Stimulated activated naive CD8-positive, alpha-beta T cell treated with anti-CD3 and anti-CD28 coated beads, Interleukin-15, Interleukin-2, amounts not matched to agents 100 U/mL and 50 U/mL, for 24 hours (primary cell): ENCODE results near the gene TBATA.
A peak's percentile ranks its signal among the peaks of the same experiment; 100 is the strongest.

Experiments
- ATAC-seq: fragments of 150-1000 bp; cut with Tn5 transposase; one replicate; pipeline ENCODE4 v1.10.0; 2021
- DNase-seq: peaks from one replicate; pipeline ENCODE4 v3.0.0; 2021

TBATA gene, protein sequence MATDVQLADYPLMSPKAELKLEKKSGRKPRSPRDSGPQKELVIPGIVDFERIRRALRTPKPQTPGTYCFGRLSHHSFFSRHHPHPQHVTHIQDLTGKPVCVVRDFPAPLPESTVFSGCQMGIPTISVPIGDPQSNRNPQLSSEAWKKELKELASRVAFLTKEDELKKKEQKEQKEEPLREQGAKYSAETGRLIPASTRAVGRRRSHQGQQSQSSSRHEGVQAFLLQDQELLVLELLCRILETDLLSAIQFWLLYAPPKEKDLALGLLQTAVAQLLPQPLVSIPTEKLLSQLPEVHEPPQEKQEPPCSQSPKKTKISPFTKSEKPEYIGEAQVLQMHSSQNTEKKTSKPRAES

DNA sequence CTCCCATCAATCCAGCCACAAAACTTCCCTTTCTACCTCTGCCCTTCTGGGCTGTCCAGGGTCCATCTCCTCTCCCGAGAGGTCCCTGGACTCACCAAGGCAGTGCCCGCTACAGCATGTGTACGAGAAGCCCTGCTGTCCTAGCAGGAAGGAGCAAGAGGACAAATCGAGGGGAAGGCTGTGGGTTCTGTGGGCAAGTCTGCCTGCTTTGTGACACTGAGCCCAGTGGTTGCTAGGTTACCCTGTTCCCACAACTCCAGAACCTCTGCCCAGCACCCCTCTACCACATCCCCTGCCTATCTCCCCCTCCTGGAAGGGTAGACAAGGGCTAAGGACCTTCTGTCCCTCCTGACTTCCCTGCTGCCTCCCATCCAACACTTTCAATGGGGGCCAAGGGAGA, at the start of gene TBATA:
Gene TBATA, minus strand, starts transcription at position 188 of the 400 bp plus-strand sequence. CDS start 1,998 bp downstream, outside the sequence.
- no peak for DNase-seq

DNA sequence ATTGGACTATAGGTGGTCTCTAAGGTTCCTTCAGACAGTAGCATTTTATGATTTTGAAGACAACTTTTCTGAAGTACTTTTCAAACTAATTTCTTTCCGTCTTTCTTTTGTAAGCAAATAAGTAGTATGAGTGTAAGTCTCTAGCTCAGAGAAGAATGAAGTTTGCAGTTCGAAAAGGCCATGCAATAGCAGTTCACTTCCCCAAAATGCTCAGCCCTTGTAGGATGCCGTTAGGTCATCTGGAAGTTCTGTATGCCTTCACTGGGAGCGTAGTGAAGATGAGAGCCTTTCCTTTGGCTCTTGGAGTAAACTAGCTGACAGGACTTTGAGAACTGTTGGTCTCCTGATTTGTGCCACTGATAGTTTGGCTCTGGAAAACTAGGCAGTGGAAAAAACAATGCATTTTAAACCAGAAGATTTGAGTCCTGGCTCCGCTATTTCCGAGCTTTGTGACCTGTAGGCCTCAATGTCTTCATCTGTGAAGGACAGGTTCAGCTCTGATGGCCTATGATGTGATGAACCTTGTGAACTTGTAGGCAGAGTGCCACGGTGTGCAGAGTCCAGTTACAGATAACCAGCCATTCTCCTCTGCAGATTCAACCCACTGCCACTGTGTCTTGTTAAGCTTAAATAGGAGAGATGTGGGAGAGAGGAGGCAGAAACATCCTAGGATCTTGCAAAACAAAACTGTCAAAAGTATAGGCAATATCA, 49.4 kb upstream of the TBATA start:
- ATAC-seq (no peak), DNase-seq (no peak)

More for the DNA sequence above, at the start of gene TBATA:
- ATAC-seq, result no peak

DNA sequence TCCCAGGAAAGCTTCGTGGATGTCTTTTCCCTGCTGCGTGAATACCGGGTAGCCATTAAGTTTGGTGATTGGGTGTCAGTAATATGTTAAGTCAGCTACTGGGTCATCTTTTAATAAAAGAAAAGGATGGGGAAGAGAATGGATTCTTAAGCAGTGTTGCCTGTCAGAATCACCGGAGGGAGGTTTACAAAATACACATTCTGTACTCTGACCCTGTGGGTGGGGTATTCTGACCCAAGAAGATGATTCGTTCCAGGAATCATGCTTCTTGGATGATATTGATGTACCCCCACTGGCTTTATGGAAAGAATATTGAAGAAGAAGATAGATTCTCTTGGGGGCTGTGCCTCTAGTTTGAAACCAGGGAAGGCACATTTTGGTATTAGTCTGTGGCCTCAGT, 48.8 kb upstream of the TBATA start:
- no peak for DNase-seq
- no peak for ATAC-seq

DNA sequence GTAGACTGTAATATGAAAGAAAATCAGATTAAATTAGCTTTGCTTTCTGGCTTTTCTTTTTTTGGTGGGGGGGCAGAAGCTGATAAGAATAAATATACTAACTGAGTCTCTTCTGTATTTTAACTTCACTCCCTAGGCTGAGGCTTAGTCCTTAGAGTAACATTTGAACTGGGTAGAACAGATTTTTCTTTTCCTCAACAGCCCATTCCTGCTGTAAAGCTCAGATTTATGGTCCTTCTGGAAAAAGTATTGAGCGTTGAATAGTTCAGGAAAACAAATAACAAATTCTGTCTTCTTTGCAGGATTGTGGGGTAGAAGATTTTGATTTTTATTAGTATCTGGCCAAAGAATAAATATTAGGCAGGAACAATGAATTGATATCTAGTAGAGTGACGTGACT, 48.4 kb upstream of the TBATA start:
- ATAC-seq (no peak), DNase-seq (no peak)

DNA sequence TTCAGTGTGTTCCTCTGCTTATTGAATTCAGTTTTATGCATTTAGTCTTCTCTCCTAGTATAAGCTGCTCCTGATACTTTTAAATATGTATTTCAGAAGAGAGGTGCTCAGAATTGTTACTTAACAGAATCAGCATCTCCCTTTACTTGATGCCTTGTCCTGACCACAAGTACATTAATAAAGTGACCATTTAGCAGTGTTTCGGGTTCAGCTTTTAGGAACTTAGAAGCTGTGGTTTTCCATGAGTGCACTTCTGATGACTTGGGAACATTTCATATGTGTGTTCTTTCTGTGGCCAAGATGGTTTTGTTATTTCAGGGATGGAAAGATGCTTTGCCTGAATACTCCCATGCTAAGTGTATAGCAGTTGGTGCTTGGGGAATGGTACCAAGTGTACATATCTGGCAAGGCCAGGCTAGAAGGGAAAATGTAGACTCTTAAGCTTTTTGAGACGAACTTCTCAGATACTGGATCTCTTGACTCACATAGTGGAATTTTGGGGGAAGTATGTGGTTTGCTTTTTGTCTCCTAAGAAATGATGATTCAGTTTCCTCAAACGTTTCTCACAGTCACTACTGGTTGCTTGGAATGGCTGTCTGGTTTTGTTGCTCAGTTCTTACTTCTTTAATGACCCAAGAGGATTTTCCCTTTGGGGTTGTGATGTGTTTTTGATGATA, 47.8 kb upstream of the TBATA start:
- no peak for DNase-seq
- peak; percentile 87 for ATAC-seq

DNA sequence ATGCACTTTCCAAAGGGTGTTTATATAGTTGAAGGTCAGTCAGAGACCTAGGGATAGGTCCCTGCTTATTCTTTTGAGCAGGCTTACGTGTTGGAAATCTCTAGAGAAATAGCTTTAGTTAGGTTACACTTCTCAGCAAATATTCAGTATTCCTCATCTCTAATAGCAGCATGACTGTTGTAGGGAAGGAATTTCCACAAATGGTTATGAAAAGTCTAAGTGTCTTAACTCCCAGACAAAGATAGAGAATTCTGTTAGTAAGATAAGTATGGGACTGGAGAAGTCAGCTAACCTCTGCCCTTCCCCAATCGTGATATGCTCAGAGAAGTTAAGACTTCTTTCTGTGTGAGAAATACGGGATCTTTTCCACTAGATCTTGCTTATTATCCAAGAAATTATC, 47.0 kb upstream of the TBATA start:
- ATAC-seq, result no peak
- no peak for DNase-seq

DNA sequence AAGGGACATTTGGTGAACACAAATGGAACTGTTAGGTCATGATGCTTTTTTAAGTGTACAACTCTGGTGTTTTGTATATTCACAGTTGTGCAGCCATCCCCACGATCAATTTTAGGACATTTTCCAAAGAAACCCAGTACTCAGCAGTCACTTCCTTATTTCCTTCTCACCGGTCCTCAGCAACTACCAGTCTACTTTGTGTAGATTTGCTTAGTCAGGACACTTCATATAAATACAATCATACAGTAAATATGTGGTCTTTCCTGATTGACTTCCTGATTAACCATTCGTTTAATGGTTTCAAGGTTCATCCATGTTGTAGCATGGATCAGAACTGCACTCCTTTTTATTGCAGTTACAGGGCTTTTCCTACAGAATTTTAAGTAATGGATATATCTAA, 45.0 kb upstream of the TBATA start:
- DNase-seq (no peak), ATAC-seq (no peak)

DNA sequence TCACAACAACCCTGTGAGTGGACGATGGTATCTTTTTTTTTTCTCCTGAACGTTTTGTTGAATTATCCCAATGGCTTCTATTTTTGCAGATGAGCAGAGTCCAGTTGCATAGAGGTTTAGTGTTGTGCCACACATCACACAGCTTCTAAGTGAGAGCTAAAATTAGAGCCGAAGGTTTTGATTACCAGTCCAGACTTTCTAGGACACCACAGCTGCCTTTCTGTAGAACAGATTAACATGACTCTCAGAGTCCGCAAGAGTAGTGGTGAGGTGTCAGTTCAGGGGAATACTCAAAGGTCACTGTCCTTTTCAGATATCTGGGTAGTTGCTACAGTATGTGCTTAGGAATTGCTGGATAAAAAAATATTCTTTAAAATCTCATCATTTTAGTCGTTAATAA, 44.4 kb upstream of the TBATA start:
- DNase-seq (no peak), ATAC-seq (no peak)

DNA sequence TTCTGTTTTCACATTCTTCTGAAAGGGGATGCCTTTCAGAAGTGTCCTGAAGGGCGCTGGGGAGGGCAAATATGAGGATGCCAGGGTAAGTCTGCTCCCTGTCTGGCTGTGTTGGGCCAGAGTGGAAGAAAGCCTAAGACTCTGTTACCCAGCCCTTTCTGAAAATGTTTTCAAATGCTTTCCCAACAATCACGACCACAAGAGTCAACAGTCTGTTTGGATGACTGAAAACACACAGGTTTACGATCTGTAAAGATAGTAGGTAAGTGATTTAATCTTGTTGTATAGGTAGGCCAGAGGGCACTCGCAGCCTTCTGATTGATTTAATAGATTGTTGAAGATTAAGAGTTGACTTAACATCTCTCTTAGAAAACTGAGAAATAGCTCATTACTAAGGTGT, 43.7 kb upstream of the TBATA start:
- ATAC-seq (no peak), DNase-seq (no peak)

DNA sequence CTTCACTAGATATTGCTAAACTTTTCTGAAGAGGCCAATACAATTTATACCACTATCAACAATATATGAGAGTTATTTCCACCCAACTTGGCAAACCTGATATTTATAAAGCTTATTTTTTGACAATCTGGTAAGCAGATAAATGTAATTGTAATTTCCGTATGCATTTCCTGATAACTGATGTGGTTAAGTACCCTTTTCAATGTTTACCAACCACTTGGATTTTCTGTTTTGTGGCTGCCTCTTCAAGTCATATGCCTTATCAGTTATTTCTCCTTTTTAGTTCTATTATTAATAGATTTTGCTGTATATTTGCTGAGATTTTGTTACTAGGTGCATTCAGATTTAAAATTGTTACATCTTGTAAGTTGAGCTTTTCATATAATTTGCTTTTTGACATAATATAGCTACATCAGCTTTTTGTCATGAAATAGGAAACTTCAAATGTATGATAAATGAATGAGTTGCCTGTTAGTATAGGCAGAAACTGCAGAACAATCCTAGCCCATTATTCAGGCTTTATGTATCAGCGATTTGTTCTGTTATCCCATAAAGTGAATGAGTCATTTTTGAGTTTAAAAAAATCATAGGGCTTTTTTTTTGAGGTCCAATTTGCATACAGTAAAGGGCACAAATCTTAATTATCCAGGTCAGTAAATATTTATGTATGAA, 42.0 kb upstream of the TBATA start:
- no peak for ATAC-seq

DNA sequence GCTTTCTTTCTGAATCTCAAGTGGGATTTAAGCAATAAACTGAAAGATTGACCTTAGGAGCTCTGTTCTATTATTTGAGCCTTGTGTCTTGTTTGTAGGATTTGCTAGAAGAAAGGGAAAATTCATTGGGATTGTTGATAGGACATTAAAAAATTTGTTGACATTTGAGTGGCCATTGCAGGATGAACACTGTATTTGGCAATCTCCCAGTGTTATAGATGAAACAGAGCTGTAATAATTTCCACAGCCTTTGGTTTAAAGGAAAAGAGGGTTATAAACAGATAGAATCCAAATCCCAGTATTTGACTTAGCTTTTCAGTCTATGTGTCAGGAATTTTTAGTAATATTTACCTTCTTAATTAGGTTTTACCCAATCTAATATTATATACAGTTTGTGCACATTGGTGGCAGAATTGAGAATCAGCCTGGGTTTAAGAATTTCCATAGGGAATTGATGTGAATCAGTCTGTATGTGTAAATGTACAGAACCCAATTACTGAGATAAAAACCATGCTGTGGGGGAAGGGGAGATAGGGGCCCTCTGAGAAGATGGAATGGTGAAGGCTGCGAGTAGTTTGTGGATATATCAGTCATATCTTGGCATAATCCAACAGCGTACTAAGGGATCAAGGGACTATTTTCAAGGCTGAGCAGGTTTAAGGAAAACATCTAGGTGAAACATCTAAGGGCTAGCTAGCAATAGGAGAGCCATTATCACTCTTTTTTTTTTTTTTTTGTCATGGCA, 37.1 kb upstream of the TBATA start:
- ATAC-seq (no peak), DNase-seq (no peak)

More for the DNA sequence above, 42.0 kb upstream of the TBATA start:
- no peak for DNase-seq

DNA sequence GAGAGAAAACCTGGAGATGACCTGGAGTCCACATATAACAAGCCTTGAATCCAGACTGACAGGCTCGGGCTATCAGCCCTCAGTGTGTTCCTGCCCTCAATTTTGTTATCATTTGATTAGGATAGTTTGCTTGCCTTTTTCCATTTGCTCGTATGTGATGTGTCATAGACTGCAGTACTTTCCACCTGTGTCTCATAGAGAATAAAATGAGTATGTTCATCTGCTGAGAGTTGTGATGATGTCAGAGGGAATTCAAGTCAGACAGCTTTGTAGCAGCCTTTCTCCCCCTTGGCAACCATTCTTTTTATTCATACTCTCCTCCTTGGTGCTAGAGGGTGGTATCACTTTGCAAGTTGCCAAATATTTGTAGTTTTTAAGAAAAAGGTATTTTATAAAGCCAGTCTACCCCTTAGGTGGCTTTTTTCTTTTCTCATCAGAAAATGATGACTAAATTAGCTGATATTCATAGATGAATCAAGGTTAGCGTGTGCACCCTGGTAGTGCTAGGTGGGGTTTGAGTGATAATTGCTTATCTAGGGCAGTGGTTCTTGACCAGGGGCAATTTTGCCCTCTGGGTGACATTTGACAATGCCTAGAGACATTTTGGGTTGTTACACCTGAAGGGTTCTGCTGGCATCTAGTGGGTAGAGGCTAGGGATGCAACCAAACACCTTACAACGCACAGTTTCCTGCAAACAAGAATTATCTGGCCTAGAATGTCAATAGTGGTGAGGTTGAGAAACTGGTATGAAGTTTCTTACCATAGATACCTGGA, 36.0 kb upstream of the TBATA start:
- peak; percentile 77 for ATAC-seq

DNA sequence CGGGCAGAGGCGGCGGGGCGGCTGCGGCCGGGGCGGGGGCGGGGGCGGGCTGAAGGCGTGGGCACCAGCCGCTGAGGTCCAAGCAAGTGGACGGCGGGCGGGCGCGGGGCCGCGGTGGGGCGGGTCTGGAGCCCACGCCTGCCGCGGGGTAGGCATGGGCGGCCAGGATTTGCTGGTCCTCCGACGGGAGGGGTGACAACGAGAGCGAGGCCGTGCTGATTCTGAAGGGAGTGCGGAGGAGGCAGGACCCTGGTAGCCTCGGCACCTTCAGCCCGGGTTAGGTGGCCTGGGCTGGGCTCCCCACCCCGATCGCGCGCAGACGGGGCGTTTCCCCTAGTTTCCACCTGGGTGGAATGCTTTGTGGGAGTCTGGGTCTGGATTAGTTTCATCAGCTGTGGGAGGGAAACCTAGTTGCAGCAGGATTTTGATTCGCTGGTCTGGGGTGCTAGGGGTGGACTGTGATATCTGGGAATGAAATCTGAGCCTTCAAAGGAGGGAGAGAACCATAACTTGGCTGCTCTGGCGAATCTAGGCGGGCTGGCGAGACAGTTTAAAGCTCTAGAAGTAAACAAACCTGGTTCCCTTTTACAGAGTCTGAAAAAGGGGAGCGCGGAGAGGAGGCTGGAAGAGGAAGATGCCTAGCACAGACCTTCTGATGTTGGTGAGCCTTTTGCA, 31.2 kb upstream of the TBATA start:
- ATAC-seq, result peak; percentile 45
- DNase-seq, result peak; percentile 47

More for the DNA sequence above, 36.0 kb upstream of the TBATA start:
- no peak for DNase-seq

DNA sequence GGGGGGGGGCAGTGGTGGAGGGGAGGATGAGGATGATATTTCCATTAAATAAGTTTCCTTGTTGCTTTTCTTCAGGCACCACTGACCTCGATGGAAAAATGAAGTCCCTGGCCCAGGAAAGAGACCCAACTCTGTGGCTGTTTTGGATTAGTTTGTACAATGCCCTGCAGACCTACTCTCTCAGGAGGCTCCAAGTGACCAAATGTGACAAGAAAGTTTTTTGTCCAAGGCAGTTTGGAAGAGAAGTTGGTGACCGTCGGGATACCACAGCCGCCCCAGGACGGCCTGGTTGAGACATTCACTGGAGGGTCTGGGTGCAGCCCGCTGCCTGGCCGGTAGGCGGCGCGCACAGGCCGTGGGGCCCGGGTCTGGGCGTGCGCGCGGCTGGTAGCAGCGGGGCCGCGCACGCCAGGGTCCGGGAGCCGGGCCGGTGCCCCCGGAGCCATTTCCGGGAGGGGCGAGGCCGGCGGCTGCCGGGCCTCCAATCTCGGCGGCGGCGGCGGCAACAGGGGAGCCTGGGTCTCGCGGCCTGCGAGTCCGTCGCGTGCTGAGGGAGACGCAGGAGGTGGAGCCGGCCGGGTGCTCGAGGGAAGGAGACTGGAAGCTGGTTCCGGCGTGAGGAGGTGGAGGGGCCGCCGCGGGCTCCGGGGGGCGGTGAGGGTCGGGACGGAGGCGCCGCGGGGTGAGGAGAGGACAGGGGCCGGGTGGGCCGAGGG, 30.5 kb upstream of the TBATA start, which contains the start of gene SGPL1:
Gene SGPL1, plus strand, starts transcription at position 445 of the 716 bp plus-strand sequence. CDS start 906 bp downstream, outside the sequence.
- ATAC-seq, result peak; percentile 95

DNA sequence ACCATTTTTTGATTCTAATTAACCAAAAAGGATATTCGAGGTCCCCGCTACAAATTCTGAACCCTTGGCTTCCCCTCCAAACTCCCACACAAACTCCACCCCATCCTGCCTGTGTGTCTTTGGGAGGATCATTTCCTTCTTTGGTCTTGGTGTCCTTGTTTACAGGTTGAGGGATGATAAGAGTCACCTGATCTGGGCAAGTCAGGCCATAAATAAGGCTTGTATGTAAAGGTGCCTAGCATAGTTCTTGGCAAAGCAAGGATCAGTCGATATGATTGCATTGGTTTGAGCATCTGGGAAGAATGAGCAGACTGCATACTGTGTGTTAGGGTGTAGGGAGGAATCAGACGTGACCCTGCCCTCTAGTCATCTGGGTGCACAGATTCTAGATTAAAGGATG, 28.9 kb upstream of the TBATA start:
- DNase-seq (no peak), ATAC-seq (no peak)

More for the DNA sequence above, 30.5 kb upstream of the TBATA start, which contains the start of gene SGPL1:
- DNase-seq, result peak; percentile 92

DNA sequence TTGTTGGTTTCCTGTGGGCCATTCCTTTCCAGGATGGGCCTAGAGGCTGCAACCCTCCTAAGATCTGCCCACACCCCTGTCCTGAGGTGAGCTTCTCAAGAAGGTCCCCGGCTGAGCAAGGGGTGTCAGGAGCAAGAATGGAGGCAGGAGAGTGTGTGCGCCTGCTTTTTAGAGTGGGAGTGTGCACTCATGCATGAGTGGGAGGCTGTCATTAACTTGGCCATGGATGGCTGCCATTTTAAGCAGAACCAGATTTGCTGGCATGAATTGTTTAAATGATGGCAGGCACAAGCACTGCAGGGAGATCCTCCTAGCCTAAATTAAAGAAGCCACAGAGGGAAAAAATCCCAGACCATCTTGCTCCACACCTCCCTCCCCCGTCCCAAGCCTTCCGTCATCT, 27.6 kb upstream of the TBATA start:
- DNase-seq, result no peak
- no peak for ATAC-seq

DNA sequence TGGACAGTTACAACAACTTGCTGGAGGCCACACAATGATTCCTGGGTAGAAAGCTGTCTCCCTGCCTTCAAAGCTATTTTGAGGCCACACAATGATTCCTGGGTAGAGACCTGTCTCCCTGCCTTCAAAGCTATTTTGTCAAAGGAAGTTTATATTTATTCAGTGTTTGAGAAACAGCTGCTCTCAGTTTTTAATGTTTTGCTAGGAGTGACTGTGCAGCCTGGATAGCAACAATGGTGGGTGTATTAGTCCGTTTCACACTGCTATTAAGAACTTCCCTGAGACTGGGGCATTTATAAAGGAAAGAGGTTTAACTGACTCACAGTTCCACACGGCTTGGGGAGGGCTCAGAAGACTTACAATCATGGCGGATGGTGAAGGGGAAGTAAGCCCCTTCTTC, 26.7 kb upstream of the TBATA start:
- DNase-seq (no peak), ATAC-seq (no peak)

DNA sequence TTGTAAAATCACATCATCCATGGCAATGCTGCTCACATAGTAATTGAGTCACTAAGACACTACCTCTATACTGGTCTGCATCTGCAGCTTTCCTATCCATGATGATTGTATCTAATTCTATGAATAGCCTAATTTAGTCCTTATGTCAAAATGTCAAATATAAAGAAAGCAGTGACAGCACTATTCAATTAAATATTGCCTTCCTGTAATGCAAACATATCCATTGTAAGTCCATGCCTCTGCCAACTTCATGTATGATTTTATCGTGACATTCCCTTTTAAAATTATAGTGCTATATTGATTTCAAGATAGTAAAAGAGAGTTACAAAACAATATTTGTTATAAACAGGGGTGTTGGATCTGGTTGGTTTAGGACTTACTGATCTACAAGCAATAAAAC, 25.8 kb upstream of the TBATA start:
- no peak for DNase-seq
- ATAC-seq, result no peak

DNA sequence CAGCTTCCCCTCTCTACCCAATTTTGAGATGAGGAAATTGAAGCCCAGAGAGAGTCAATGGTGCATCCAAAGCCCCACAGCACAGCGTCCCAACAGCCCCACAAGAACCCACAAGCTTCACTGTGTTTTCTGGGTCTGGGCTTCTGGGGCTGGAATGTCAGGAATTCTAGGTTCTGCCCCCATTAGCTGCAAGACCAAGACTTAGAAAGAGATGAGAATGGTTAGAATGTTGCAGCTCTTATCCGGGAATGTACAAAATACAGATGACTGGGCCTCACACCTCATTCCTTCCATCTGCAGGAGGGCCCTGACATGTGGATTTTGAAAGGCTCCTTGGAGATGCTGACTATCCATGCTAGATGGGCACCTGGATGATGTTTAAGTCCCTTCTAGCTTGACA, 24.5 kb upstream of the TBATA start:
- DNase-seq (no peak), ATAC-seq (no peak)
